ENCODE results near the gene GLT8D2.
"Not testable (repeated sequence)": the region's sequence is repeated elsewhere in the genome, so short reads cannot be mapped to it uniquely, and the experiment has no call there.

The GLT8D2 gene

GRCh38 chr12:104042580-104042979, 7.4 kb downstream of the GLT8D2 start:
- TF ChIP-seq CTCF (IDR thresholded peaks at IDR 0.05; ENCODE audit: low read depth, low read length) = no peak
- Histone ChIP-seq H3K36me3 (no peaks in the 10 kb centered on the region), H3K4me3 (ENCODE audit: low read depth, low read length) (no peak overlapping the region), H3K27ac (no peak overlapping the region), H3K27me3 (ENCODE audit: insufficient read depth, low read depth, severe bottlenecking) (no peaks in the 10 kb centered on the region), H3K9me3 (ENCODE audit: severe bottlenecking) (no peaks in the 10 kb centered on the region)
- DNase-seq = no peak

DNA sequence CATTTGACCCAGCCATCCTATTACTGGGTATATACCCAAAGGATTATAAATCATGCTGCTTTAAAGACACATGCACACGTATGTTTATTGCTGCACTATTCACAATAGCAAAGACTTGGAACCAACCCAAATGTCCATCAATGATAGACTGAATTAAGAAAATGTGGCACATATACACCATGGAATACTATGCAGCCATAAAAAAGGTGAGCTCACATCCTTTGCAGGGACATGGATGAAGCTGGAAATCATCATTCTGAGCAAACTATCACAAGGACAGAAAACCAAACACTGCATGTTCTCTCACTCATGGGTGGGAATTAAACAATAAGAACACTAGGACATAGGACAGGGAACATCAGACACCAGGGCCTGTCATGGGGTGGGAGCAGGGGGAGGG, 10.2 kb downstream of the GLT8D2 start:
- not testable (repeated sequence) for DNase-seq; H3K4me3 ChIP-seq (ENCODE audit: low read depth, low read length); H3K9me3 ChIP-seq (ENCODE audit: severe bottlenecking); H3K36me3 ChIP-seq; H3K27ac ChIP-seq; H3K27me3 ChIP-seq (ENCODE audit: insufficient read depth, low read depth, severe bottlenecking)

GRCh38 chr12:104036143-104036542, 13.8 kb downstream of the GLT8D2 start:
- H3K27ac ChIP-seq; DNase-seq; H3K9me3 ChIP-seq (ENCODE audit: severe bottlenecking); H3K27me3 ChIP-seq (ENCODE audit: insufficient read depth, low read depth, severe bottlenecking); H3K4me3 ChIP-seq (ENCODE audit: low read depth, low read length); H3K36me3 ChIP-seq: not testable (repeated sequence)

GRCh38 chr12:104030596-104030995, 19.4 kb downstream of the GLT8D2 start:
- not testable (repeated sequence) for H3K4me3 ChIP-seq (ENCODE audit: low read depth, low read length); H3K27ac ChIP-seq; H3K27me3 ChIP-seq (ENCODE audit: insufficient read depth, low read depth, severe bottlenecking); DNase-seq; H3K36me3 ChIP-seq; H3K9me3 ChIP-seq (ENCODE audit: severe bottlenecking)

DNA sequence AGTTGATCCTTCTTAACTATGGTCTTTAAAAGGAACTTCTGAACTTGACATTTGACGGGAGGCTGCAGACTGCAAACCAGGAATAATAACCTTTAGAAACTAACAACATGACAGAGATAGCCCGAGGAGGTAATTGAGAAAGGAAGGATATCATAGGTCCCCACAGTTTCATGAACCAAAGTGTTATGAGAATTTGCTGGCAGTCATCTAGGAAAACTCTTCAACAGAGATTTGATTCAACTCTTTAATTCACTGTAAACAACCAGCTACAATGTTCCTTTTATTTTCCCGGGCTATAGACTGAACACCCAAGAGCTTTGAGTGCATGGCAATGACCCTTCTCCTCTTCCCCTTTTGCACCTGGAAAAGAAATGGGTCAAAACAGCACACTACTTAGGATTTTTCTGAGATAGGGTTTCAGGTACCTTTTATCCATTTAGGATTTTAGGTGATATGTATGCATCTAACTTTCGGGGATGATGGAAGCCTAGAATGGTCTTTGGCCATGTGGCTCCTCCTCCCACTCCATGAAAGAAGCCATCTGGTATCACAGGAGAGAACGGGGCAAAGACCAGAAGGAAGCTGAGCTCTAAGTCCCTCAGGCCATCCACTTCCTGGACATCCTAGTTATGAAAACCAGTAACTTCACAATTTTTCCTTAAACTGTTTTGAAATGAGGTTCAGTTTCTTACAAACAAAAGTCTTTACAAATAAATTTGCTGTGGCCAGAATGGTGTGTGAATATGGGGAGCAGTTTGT, 23.0 kb downstream of the GLT8D2 start:
- H3K36me3 ChIP-seq = no peaks in the 10 kb centered on the region
- DNase-seq = peak; percentile 14
- TF ChIP-seq CTCF (IDR thresholded peaks at IDR 0.05; ENCODE audit: low read depth, low read length) = no peak
- peaks cover 3% of the 10 kb centered on the region for H3K9me3 ChIP-seq (ENCODE audit: severe bottlenecking)
- peak overlapping the region; percentile 23; the same call in 1 of the 2 replicates for H3K4me3 ChIP-seq (ENCODE audit: low read depth, low read length)
- H3K27me3 ChIP-seq (ENCODE audit: insufficient read depth, low read depth, severe bottlenecking) = no peaks in the 10 kb centered on the region
- H3K27ac ChIP-seq = peak overlapping the region; percentile 59

DNA sequence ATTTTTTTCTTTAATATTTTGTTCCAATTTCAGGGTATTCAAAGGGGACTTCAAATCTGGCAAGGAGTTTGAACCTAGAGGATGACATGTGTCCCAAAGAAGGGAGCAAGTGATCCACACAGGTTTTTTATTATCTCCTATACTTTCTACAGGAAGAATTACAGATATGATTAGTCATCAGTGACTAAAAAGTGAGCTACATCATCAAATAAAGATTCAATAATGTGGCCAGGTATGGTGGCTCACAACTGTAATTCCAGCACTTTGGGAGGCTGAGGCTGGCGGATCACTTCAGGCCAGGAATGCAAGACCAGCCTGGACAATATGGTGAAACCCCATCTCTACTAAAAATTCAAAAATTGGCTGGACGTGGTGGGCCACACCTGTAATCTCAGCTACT, 24.2 kb downstream of the GLT8D2 start:
- TF ChIP-seq CTCF (IDR thresholded peaks at IDR 0.05; ENCODE audit: low read depth, low read length) = no peak
- H3K36me3 ChIP-seq = no peaks in the 10 kb centered on the region
- no peak for DNase-seq
- H3K27ac ChIP-seq = no peak overlapping the region
- H3K9me3 ChIP-seq (ENCODE audit: severe bottlenecking) = peaks cover 3% of the 10 kb centered on the region
- no peak overlapping the region for H3K4me3 ChIP-seq (ENCODE audit: low read depth, low read length)
- H3K27me3 ChIP-seq (ENCODE audit: insufficient read depth, low read depth, severe bottlenecking) = no peaks in the 10 kb centered on the region

- Histone ChIP-seq H3K27ac (no peak overlapping the region), H3K36me3 (no peaks in the 10 kb centered on the region), H3K4me3 (ENCODE audit: low read depth, low read length) (no peak overlapping the region), H3K9me3 (ENCODE audit: severe bottlenecking) (peaks cover 3% of the 10 kb centered on the region), H3K27me3 (ENCODE audit: insufficient read depth, low read depth, severe bottlenecking) (no peaks in the 10 kb centered on the region)
- TF ChIP-seq CTCF (IDR thresholded peaks at IDR 0.05; ENCODE audit: low read depth, low read length) = no peak
- DNase-seq = no peak
Observed at GRCh38 chr12:104024348-104024747, 25.6 kb downstream of the GLT8D2 start.
